ENCODE data around the gene ALDH1L1. TPM values are rescaled to one million over a fixed set of nuclear protein-coding genes. Genes with fewer than 3 reads are reported as not detected.

The ALDH1L1 gene
- total and polyA plus RNA-seq, 2 donors (not counting 1 experiment from before 2014, with no cell fraction given), result not detected

- ATAC-seq (ENCODE audit: low read depth), result no peak
- Mint-ChIP-seq H3K27ac (no peak overlapping the region), H3K9me3 (ENCODE audit: insufficient read depth) (no peaks in the 10 kb centered on the region), H3K27me3 (peaks cover 8% of the 10 kb centered on the region), H3K4me3 (no peak overlapping the region), H3K4me1 (no peaks in the 10 kb centered on the region)
- 82% methylated on average over 4 of the region's 7 CpGs for WGBS (ENCODE audit: insufficient coverage)
- Histone ChIP-seq H3K4me1 (ENCODE audit: control insufficient read depth in 2 of 2, insufficient read depth in 2 of 2, low read length in 2 of 2) (no peaks in the 10 kb centered on the region), H4K20me1 (ENCODE audit: control insufficient read depth, insufficient read depth, low read length, poor library complexity, severe bottlenecking) (no peaks in the 10 kb centered on the region), H2AFZ (ENCODE audit: insufficient read depth, low read depth, low read length, poor library complexity, severe bottlenecking) (no peak overlapping the region), H3K36me3 (replicated peaks in 1 of 2; ENCODE audit: control extremely low read depth in 1 of 2, control insufficient read depth in 1 of 2, extremely low read depth in 1 of 2, insufficient read depth in 2 of 2, low read length in 1 of 2) (no peaks in the 10 kb centered on the region), H3K4me2 (replicated peaks; ENCODE audit: low read depth, low read length, poor library complexity, severe bottlenecking) (no peak overlapping the region), H3K9me3 (ENCODE audit: control extremely low read depth in 1 of 3, control insufficient read depth in 2 of 3, insufficient read depth in 1 of 3, low read length in 2 of 3) (no peaks in the 10 kb centered on the region), H3K79me2 (ENCODE audit: control insufficient read depth, insufficient read depth, low read length) (no peaks in the 10 kb centered on the region), H3K27me3 (replicated peaks in 1 of 4; ENCODE audit: control extremely low read depth in 1 of 4, control insufficient read depth in 3 of 4, insufficient read depth in 4 of 4, low read length in 3 of 4) (no peaks in the 10 kb centered on the region), H3K27ac (ENCODE audit: low read length in 2 of 2) (no peak overlapping the region), H3K4me3 (ENCODE audit: control extremely low read depth in 1 of 5, extremely low read depth in 1 of 5, insufficient read depth in 1 of 5, low read depth in 2 of 5, low read length in 4 of 5) (no peak overlapping the region), H3K9ac (ENCODE audit: low read length) (no peak overlapping the region)
- CTCF ChIA-PET, result no interaction called here
- TF ChIP-seq EZH2 (IDR thresholded peaks at IDR 0.05; ENCODE audit: borderline replicate concordance, insufficient read depth, low read depth, low read length, poor library complexity, severe bottlenecking) (no peak), CTCF (IDR thresholded peaks at IDR 0.05) (no peak)
- intact Hi-C loops (cut with micrococcal nuclease), result no loop called here
- no peak for DNase-seq
- POLR2A ChIA-PET, result no interaction called here
These were observed 76.3 kb downstream of the ALDH1L1 start for GRCh38 chr3:126104028-126104635.

- Histone ChIP-seq H3K79me2 (ENCODE audit: control insufficient read depth, insufficient read depth, low read length) (no peaks in the 10 kb centered on the region), H3K9ac (ENCODE audit: low read length) (no peak overlapping the region), H3K27ac (ENCODE audit: low read length in 2 of 2) (no peak overlapping the region), H2AFZ (ENCODE audit: insufficient read depth, low read depth, low read length, poor library complexity, severe bottlenecking) (no peak overlapping the region), H4K20me1 (ENCODE audit: control insufficient read depth, insufficient read depth, low read length, poor library complexity, severe bottlenecking) (no peaks in the 10 kb centered on the region), H3K4me1 (ENCODE audit: control insufficient read depth in 2 of 2, insufficient read depth in 2 of 2, low read length in 2 of 2) (no peaks in the 10 kb centered on the region), H3K36me3 (replicated peaks in 1 of 2; ENCODE audit: control extremely low read depth in 1 of 2, control insufficient read depth in 1 of 2, extremely low read depth in 1 of 2, insufficient read depth in 2 of 2, low read length in 1 of 2) (no peaks in the 10 kb centered on the region), H3K4me3 (ENCODE audit: control extremely low read depth in 1 of 5, extremely low read depth in 1 of 5, insufficient read depth in 1 of 5, low read depth in 2 of 5, low read length in 4 of 5) (no peak overlapping the region), H3K4me2 (replicated peaks; ENCODE audit: low read depth, low read length, poor library complexity, severe bottlenecking) (no peak overlapping the region), H3K27me3 (replicated peaks in 1 of 4; ENCODE audit: control extremely low read depth in 1 of 4, control insufficient read depth in 3 of 4, insufficient read depth in 4 of 4, low read length in 3 of 4) (no peaks in the 10 kb centered on the region), H3K9me3 (ENCODE audit: control extremely low read depth in 1 of 3, control insufficient read depth in 2 of 3, insufficient read depth in 1 of 3, low read length in 2 of 3) (peaks cover 0 to 7% (median 0%) of the 10 kb centered on the region in 3 donors)
- no peak overlapping the region for H3K4me3 Mint-ChIP-seq
- 78% methylated on average over 22 of the region's 22 CpGs for WGBS (ENCODE audit: insufficient coverage)
- H3K4me1 Mint-ChIP-seq, result no peaks in the 10 kb centered on the region
- H3K9me3 Mint-ChIP-seq (ENCODE audit: insufficient read depth), result no peaks in the 10 kb centered on the region
- ChIA-PET CTCF (no interaction called here), POLR2A (no interaction called here)
- TF ChIP-seq EZH2 (IDR thresholded peaks at IDR 0.05; ENCODE audit: borderline replicate concordance, insufficient read depth, low read depth, low read length, poor library complexity, severe bottlenecking), result no peak
- no peak for TF ChIP-seq CTCF (IDR thresholded peaks at IDR 0.05)
- intact Hi-C loops (cut with micrococcal nuclease), result no loop called here
- H3K27me3 Mint-ChIP-seq, result peaks cover 8% of the 10 kb centered on the region
- no peak for ATAC-seq (ENCODE audit: low read depth)
- no peak overlapping the region for H3K27ac Mint-ChIP-seq
- DNase-seq, result no peak
These were observed 77.0 kb downstream of the ALDH1L1 start for GRCh38 chr3:126103121-126104027.
